H1 (cell line): ENCODE measurements around the gene TLE3. TPM values are rescaled to one million over a fixed set of nuclear protein-coding genes. Genes with fewer than 3 reads are reported as not detected.

Source experiments
- CBX5 ChIP-seq: fragments of 300-800, 300-1000 bp; sonication (generic); IDR thresholded peaks from 2 replicates; pipeline ENCODE4 v1.7.1; 2016; ENCODE audit warnings: antibody characterized with exemption, low read length, low read depth
- GABPA ChIP-seq: IDR thresholded peaks from 2 replicates; pipeline ENCODE4 v1.6.1; 2011; ENCODE audit warnings: mild to moderate bottlenecking, low read length, moderate library complexity, borderline replicate concordance; ENCODE audit not compliant: insufficient read depth
- polyA plus RNA-seq, 7 experiments: library from polyadenylated mRNA; depleted of rRNA in 3 of 7; stranded (reverse) in 5 of 7; unstranded in 2 of 7; fragments of >200 nt in 5 of 7; fragments of 200-250 nt in 2 of 7; gene quantifications; 1 replicate in 5 of 7; 2 replicates in 1 of 7; 4 replicates in 1 of 7; pipeline versions ENCODE4 v1.2.1 to v1.2.3, GENCODE V29; 2011 to 2013; ENCODE audit warnings: missing spikeins in 2 of 7, mixed read lengths in 2 of 7
- total RNA-seq: library from RNA; stranded (reverse); fragmentation: NEBNext Ultra II Directional; extraction: Animal tissue kit (Norgen Biotek cat#: 25700); gene quantifications from 2 replicates; pipeline ENCODE4 v1.2.1, GENCODE V29; 2021

The TLE3 gene
- total and polyA plus RNA-seq, 2 of the 8 experiments (the other 6 are each of a cell fraction or from before 2014, with no cell fraction given): 25.1 to 61.2 TPM

DNA sequence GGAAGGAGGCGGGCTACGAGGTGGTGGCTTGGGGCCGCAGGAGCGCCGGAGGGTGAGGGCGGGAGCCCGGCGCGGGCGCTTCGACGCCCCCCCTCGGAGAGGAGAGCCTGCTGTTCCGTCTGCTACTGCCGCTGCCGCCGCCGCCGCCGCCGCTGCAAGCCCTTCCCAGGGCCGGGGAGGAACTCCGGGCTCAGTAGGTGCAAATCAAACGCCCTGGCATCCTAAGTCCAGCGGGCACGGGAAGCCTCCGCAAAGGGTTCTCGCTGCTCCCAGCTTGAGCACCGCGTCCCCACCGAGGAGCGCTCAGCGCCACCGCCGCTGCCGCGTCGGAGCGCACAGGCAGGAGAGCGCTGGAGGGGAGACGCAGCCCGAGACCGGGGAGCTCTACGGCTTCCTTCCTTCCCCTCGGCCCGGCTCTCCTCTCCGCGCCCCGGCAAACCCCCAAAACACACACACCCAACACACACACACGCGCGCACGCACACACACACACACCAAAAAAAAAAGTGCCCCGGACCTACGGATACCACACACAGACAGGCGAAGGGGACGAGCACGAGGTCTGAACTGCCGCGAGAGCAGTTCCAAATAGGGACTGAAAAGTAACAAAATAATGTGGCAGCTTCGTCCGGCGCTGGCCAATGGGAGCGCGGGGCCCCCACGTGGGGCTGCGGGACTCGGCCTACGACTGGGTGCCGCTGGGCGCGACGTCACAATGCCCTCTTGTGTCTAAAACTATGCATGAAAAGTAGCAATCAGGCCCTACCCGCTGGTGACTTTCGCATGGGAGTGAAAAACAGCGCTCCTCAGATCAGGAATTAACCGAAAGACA lies at the start of gene TLE3 (continued):
- TF ChIP-seq GABPA (no peak), CBX5 (no peak)
